SK-N-SH (cell line): ENCODE results near the gene GGCX. TPM values are rescaled to one million over a fixed set of nuclear protein-coding genes. Genes with fewer than 3 reads are reported as not detected.

Source experiments
- CHD2 ChIP-seq: fragments of 150-350 bp; IDR thresholded peaks from 2 replicates; pipeline ENCODE4 v1.6.1; 2018; ENCODE audit warnings: low read length; ENCODE audit not compliant: partially characterized antibody
- EP300 ChIP-seq, 2 experiments: IDR thresholded peaks; 2 replicates each; pipeline versions ENCODE4 v1.4.0 to v1.6.1; 2012; ENCODE audit warnings: borderline replicate concordance in 1 of 2, low read depth in 1 of 2, low read length in 1 of 2
- EZH2phosphoT487 ChIP-seq: fragments of 200-600 bp; sonication (generic); IDR thresholded peaks from 2 replicates; pipeline ENCODE4 v1.6.1; 2017; ENCODE audit warnings: low read depth, mixed run types, mild to moderate bottlenecking, antibody characterized with exemption, moderate library complexity, borderline replicate concordance
- FOSL2 ChIP-seq: IDR thresholded peaks from 2 replicates; pipeline ENCODE4 v1.4.0; 2012; ENCODE audit warnings: low read depth, mild to moderate bottlenecking, moderate library complexity, borderline replicate concordance
- FOXM1 ChIP-seq: IDR thresholded peaks from 2 replicates; pipeline ENCODE4 v1.4.0; 2012; ENCODE audit warnings: low read depth, mild to moderate bottlenecking
- GABPA ChIP-seq: IDR thresholded peaks from 2 replicates; pipeline ENCODE4 v1.4.0; 2012; ENCODE audit warnings: low read depth, mild to moderate bottlenecking
- GATA2 ChIP-seq: sonication (generic); formaldehyde crosslinking; IDR thresholded peaks from 2 replicates; pipeline ENCODE4 v1.5.0; 2020; ENCODE audit warnings: mild to moderate bottlenecking, missing genetic modification reagents
- JUND ChIP-seq: IDR thresholded peaks from 2 replicates; pipeline ENCODE4 v1.4.0; 2012
- MEF2A ChIP-seq: IDR thresholded peaks from 2 replicates; pipeline ENCODE4 v1.4.0; 2012; ENCODE audit warnings: low read depth, borderline replicate concordance
- MXI1 ChIP-seq: IDR thresholded peaks from 2 replicates; pipeline ENCODE4 v1.6.1; 2012; ENCODE audit warnings: mild to moderate bottlenecking, low read depth, low read length, improper control_type of control experiment
- NRF1 ChIP-seq: IDR thresholded peaks from 2 replicates; pipeline ENCODE4 v1.6.1; 2012; ENCODE audit warnings: low read depth, mild to moderate bottlenecking, low read length
- RXRA ChIP-seq: IDR thresholded peaks from 2 replicates; pipeline ENCODE4 v1.4.0; 2012; ENCODE audit warnings: low read depth, mild to moderate bottlenecking, borderline replicate concordance
- SIN3A ChIP-seq: IDR thresholded peaks from 2 replicates; pipeline ENCODE4 v1.6.1; 2012; ENCODE audit warnings: low read depth, mild to moderate bottlenecking, low read length, moderate library complexity, borderline replicate concordance
- SMC3 ChIP-seq: IDR thresholded peaks from 2 replicates; pipeline ENCODE4 v1.6.1; 2012; ENCODE audit warnings: low read depth, low read length, improper control_type of control experiment
- TAF1 ChIP-seq: IDR thresholded peaks from 2 replicates; pipeline ENCODE4 v1.6.1; 2012; ENCODE audit warnings: low read depth, mild to moderate bottlenecking, low read length, moderate library complexity, borderline replicate concordance
- YY1 ChIP-seq: IDR thresholded peaks from 2 replicates; pipeline ENCODE4 v1.4.0; 2012; ENCODE audit warnings: low read depth, mild to moderate bottlenecking
- polyA plus RNA-seq, 3 experiments: library from polyadenylated mRNA; depleted of rRNA; stranded (reverse); fragments of >200 nt; gene quantifications; 2 replicates each; pipeline ENCODE4 v1.2.3, GENCODE V29; 2012
- TF ChIP-seq, protein P1 (sequence below): IDR thresholded peaks from 2 replicates; pipeline ENCODE4 v1.4.0; 2012; ENCODE audit warnings: low read depth, borderline replicate concordance
- TF ChIP-seq, protein P2 (sequence below): IDR thresholded peaks from 2 replicates; pipeline ENCODE4; 2012
- TF ChIP-seq, protein P3 (sequence below): fragments of 150-350 bp; IDR thresholded peaks from 2 replicates; pipeline ENCODE4 v1.6.1; 2017; ENCODE audit warnings: antibody characterized with exemption, low read length, low read depth, borderline replicate concordance
- TF ChIP-seq, protein P4 (sequence below): fragments of 150-350 bp; IDR thresholded peaks from 2 replicates; pipeline ENCODE4 v1.6.1; 2016; ENCODE audit warnings: mild to moderate bottlenecking, low read depth, low read length

Gene GGCX
- polyA plus RNA-seq, 1 of the 3 experiments (the other 2 are of a cell fraction) = 34.5 TPM

DNA sequence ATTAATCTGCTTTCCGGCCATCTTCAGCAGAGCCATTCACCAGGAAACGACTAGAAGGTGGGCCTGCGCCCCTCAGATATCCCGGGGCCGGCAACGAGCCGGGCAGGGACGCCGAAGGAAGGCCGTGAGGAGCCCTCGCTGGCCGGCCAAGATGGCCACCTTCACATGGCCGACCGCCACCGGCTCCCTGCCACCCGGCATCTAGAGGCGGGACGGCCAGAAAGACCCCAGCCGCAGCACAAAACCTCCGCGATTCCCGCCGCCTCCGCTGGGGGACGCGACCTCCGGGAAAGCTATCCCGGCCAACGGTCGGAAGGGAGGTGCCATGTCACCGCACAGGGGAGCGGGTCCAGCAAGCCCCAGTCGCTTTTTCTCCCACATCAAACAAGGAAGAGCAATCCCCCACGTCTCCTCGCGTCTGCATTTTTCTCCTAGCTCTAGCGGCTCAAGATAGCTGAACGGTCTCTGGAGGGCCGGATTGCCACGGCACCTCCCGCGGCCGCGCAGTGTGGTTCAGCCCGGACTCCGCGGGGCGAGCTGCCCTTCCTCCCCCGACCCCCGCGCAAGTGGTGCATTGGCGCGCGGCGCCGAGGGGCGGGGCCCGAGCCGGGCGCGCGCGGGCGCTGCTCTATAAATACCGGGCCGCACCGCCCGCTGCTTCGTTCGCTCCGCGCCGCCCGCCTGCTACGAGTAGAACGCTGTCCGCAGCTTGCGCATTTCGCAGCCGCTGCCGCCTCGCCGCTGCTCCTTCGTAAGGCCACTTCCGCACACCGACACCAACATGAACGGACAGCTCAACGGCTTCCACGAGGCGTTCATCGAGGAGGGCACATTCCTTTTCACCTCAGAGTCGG is 22.6 kb downstream of the GGCX start, which contains the start of gene MAT2A (continued):
- TF ChIP-seq, protein P1, sequence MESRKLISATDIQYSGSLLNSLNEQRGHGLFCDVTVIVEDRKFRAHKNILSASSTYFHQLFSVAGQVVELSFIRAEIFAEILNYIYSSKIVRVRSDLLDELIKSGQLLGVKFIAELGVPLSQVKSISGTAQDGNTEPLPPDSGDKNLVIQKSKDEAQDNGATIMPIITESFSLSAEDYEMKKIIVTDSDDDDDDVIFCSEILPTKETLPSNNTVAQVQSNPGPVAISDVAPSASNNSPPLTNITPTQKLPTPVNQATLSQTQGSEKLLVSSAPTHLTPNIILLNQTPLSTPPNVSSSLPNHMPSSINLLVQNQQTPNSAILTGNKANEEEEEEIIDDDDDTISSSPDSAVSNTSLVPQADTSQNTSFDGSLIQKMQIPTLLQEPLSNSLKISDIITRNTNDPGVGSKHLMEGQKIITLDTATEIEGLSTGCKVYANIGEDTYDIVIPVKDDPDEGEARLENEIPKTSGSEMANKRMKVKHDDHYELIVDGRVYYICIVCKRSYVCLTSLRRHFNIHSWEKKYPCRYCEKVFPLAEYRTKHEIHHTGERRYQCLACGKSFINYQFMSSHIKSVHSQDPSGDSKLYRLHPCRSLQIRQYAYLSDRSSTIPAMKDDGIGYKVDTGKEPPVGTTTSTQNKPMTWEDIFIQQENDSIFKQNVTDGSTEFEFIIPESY = no peak
- peak; percentile 42 for TF ChIP-seq MXI1
- peak in 1 of 2 experiments; percentile 10; a peak in 1 of 4 replicates for TF ChIP-seq EP300 (IDR thresholded peaks at IDR 0.05; ENCODE audit: borderline replicate concordance in 1 of 2, low read depth in 1 of 2, low read length in 1 of 2)
- no peak for TF ChIP-seq GATA2 (CRISPR knock-in tag)
- TF ChIP-seq RXRA = 0 out of 2 replicates have a peak, but pooled peaks have one; percentile 27
- TF ChIP-seq, protein P2, sequence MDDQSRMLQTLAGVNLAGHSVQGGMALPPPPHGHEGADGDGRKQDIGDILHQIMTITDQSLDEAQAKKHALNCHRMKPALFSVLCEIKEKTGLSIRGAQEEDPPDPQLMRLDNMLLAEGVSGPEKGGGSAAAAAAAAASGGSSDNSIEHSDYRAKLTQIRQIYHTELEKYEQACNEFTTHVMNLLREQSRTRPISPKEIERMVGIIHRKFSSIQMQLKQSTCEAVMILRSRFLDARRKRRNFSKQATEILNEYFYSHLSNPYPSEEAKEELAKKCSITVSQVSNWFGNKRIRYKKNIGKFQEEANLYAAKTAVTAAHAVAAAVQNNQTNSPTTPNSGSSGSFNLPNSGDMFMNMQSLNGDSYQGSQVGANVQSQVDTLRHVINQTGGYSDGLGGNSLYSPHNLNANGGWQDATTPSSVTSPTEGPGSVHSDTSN = peak; percentile 36; the same call in 1 of the 2 replicates
- TF ChIP-seq SIN3A = peak; percentile 92; the same call in 1 of the 2 replicates
- peak; percentile 96 for TF ChIP-seq TAF1
- TF ChIP-seq GABPA = no peak; the same call in 1 of the 2 replicates
- no peak for TF ChIP-seq MEF2A
- TF ChIP-seq CHD2 = peak; percentile 65
- peak; percentile 89 for TF ChIP-seq YY1
- peak; percentile 56 for TF ChIP-seq SMC3
- peak; percentile 29; the same call in 1 of the 2 replicates for TF ChIP-seq JUND
- TF ChIP-seq, protein P3, sequence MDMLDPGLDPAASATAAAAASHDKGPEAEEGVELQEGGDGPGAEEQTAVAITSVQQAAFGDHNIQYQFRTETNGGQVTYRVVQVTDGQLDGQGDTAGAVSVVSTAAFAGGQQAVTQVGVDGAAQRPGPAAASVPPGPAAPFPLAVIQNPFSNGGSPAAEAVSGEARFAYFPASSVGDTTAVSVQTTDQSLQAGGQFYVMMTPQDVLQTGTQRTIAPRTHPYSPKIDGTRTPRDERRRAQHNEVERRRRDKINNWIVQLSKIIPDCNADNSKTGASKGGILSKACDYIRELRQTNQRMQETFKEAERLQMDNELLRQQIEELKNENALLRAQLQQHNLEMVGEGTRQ = no peak
- no peak for TF ChIP-seq EZH2phosphoT487
- peak; percentile 59 for TF ChIP-seq NRF1
- TF ChIP-seq, protein P4, sequence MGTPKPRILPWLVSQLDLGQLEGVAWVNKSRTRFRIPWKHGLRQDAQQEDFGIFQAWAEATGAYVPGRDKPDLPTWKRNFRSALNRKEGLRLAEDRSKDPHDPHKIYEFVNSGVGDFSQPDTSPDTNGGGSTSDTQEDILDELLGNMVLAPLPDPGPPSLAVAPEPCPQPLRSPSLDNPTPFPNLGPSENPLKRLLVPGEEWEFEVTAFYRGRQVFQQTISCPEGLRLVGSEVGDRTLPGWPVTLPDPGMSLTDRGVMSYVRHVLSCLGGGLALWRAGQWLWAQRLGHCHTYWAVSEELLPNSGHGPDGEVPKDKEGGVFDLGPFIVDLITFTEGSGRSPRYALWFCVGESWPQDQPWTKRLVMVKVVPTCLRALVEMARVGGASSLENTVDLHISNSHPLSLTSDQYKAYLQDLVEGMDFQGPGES = 0 out of 2 replicates have a peak, but pooled peaks have one; percentile 14
- no peak for TF ChIP-seq FOXM1
- no peak for TF ChIP-seq FOSL2
- TF ChIP-seq, all 33 proteins: peak for 19
